ENCODE measurements around the gene DISP3.

The DISP3 gene

GRCh38 chr1:11447903-11448302 is 31.1 kb upstream of the DISP3 start:
- TF ChIP-seq CTCF (IDR thresholded peaks at IDR 0.05; ENCODE audit: low read length, missing control alignments) = no peak
- no peak for DNase-seq (ENCODE audit: low read depth)
- H3K4me3 ChIP-seq (replicated peaks; ENCODE audit: low read depth, low read length) = no peak overlapping the region

- no peak for TF ChIP-seq CTCF (IDR thresholded peaks at IDR 0.05; ENCODE audit: low read length, missing control alignments)
- peak; percentile 5 for DNase-seq (ENCODE audit: low read depth)
These were observed 30.4 kb upstream of the DISP3 start for GRCh38 chr1:11448373-11449099.

GRCh38 chr1:11449100-11449403 is 29.9 kb upstream of the DISP3 start:
- no peak for DNase-seq (ENCODE audit: low read depth)

More at GRCh38 chr1:11448373-11449099, 30.4 kb upstream of the DISP3 start:
- H3K4me3 ChIP-seq (replicated peaks; ENCODE audit: low read depth, low read length) = no peak overlapping the region

GRCh38 chr1:11450310-11450709 is 28.6 kb upstream of the DISP3 start:
- TF ChIP-seq CTCF (IDR thresholded peaks at IDR 0.05; ENCODE audit: low read length, missing control alignments) = no peak
- no peak overlapping the region for H3K4me3 ChIP-seq (replicated peaks; ENCODE audit: low read depth, low read length)
- DNase-seq (ENCODE audit: low read depth) = no peak

More at GRCh38 chr1:11449100-11449403, 29.9 kb upstream of the DISP3 start:
- H3K4me3 ChIP-seq (replicated peaks; ENCODE audit: low read depth, low read length) = no peak overlapping the region
- no peak for TF ChIP-seq CTCF (IDR thresholded peaks at IDR 0.05; ENCODE audit: low read length, missing control alignments)

GRCh38 chr1:11453742-11454491 is 25.0 kb upstream of the DISP3 start:
- H3K4me3 ChIP-seq (replicated peaks; ENCODE audit: low read depth, low read length) = no peak overlapping the region
- no peak for DNase-seq (ENCODE audit: low read depth)
- no peak for TF ChIP-seq CTCF (IDR thresholded peaks at IDR 0.05; ENCODE audit: low read length, missing control alignments)

GRCh38 chr1:11455967-11456570 is 22.9 kb upstream of the DISP3 start:
- no peak overlapping the region for H3K4me3 ChIP-seq (replicated peaks; ENCODE audit: low read depth, low read length)
- DNase-seq (ENCODE audit: low read depth) = no peak
- no peak for TF ChIP-seq CTCF (IDR thresholded peaks at IDR 0.05; ENCODE audit: low read length, missing control alignments)
